RKO (cell line): Measurements from ENCODE around the gene TRIP11.
A peak's percentile ranks its signal among the peaks of the same experiment; 100 is the strongest.

Experiments
- DNase-seq: peaks from one replicate; pipeline ENCODE4 v3.0.0-alpha.2; 2016; ENCODE audit warnings: low spot score

Gene TRIP11

GRCh38 chr14:91953170-91953985 lies 86.5 kb downstream of the TRIP11 start:
- DNase-seq, result no peak

GRCh38 chr14:91947475-91948184 lies 92.2 kb downstream of the TRIP11 start, which contains the start of gene FBLN5:
Gene FBLN5 (minus strand): TSS chr14:91947694. CDS start chr14:91947229, 465 bp downstream.
- peak; percentile 23 for DNase-seq

- no peak for DNase-seq
Measured at GRCh38 chr14:91946622-91947474, 93.0 kb downstream of the TRIP11 start.

GRCh38 chr14:91945751-91946621 lies 93.9 kb downstream of the TRIP11 start:
- no peak for DNase-seq

- DNase-seq, result no peak
Measured at GRCh38 chr14:91942946-91943345, 96.9 kb downstream of the TRIP11 start.

GRCh38 chr14:91942128-91942527 lies 97.7 kb downstream of the TRIP11 start:
- no peak for DNase-seq

GRCh38 chr14:91940209-91940608 lies 99.7 kb downstream of the TRIP11 start:
- DNase-seq, result no peak

GRCh38 chr14:91935586-91935985 lies 104.3 kb downstream of the TRIP11 start:
- DNase-seq, result no peak

GRCh38 chr14:91934554-91935285 lies 105.1 kb downstream of the TRIP11 start:
- DNase-seq, result no peak

- no peak for DNase-seq
Measured at GRCh38 chr14:91931478-91932088, 108.3 kb downstream of the TRIP11 start.

GRCh38 chr14:91929700-91930099 lies 110.2 kb downstream of the TRIP11 start:
- DNase-seq, result no peak

- no peak for DNase-seq
Measured at GRCh38 chr14:91927800-91928199, 112.1 kb downstream of the TRIP11 start.

- no peak for DNase-seq
Measured at GRCh38 chr14:91927191-91927590, 112.7 kb downstream of the TRIP11 start.

- DNase-seq, result no peak
Measured at GRCh38 chr14:91926131-91926890, 113.5 kb downstream of the TRIP11 start.

- DNase-seq, result no peak
Measured at GRCh38 chr14:91925727-91926121, 114.1 kb downstream of the TRIP11 start.

GRCh38 chr14:91925001-91925726 lies 114.7 kb downstream of the TRIP11 start:
- no peak for DNase-seq

GRCh38 chr14:91920526-91920925 lies 119.3 kb downstream of the TRIP11 start:
- no peak for DNase-seq

- DNase-seq, result no peak
Measured at GRCh38 chr14:91919814-91920213, 120.0 kb downstream of the TRIP11 start.
